GM13977 (cell line): ENCODE results near the gene PIK3R6.

Experiments used
- DNase-seq: peaks from one replicate; pipeline ENCODE4 v3.0.0; 2012; ENCODE audit warnings: low spot score
- in situ Hi-C: fragments of 300-500 bp; cut with MboI; formaldehyde crosslinking; loops from one replicate; pipeline ENCODE4 v1.12.0; 2022; ENCODE audit warnings: low sequenced_read_pairs, low pct_unique_long_range_greater_than_20kb, mixed read lengths, inconsistent platforms; ENCODE audit not compliant: unreplicated experiment
- TF ChIP-seq, protein P1 (sequence below): IDR thresholded peaks from 2 replicates; pipeline ENCODE4 v1.5.1; 2012; ENCODE audit warnings: mild to moderate bottlenecking, control low read depth; ENCODE audit not compliant: insufficient read depth; ENCODE audit errors: extremely low read depth, missing control alignments

PIK3R6 gene

DNA sequence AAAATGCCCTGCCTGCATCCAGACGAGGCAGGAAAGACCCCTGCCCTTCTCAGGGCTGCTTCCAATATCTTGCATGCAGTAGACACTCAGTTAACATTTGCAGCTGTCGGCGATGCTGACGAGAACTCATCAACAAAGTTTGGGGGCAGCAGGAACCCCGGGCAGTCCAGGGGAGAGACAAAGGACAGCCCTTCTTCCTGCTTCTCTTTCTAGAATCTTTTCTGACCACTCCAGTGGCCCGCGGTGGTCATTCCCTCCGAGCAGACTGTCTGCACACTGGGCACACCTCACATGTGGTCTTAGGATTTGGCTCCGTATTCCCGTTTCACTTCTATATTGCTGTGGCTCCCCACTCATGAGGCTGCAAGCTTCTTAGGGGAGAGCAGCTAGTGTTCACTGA lies 37.3 kb downstream of the PIK3R6 start:
- TF ChIP-seq, protein P1, sequence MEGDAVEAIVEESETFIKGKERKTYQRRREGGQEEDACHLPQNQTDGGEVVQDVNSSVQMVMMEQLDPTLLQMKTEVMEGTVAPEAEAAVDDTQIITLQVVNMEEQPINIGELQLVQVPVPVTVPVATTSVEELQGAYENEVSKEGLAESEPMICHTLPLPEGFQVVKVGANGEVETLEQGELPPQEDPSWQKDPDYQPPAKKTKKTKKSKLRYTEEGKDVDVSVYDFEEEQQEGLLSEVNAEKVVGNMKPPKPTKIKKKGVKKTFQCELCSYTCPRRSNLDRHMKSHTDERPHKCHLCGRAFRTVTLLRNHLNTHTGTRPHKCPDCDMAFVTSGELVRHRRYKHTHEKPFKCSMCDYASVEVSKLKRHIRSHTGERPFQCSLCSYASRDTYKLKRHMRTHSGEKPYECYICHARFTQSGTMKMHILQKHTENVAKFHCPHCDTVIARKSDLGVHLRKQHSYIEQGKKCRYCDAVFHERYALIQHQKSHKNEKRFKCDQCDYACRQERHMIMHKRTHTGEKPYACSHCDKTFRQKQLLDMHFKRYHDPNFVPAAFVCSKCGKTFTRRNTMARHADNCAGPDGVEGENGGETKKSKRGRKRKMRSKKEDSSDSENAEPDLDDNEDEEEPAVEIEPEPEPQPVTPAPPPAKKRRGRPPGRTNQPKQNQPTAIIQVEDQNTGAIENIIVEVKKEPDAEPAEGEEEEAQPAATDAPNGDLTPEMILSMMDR: no peak
- DNase-seq: no peak
- in situ Hi-C loops: no loop called here

DNA sequence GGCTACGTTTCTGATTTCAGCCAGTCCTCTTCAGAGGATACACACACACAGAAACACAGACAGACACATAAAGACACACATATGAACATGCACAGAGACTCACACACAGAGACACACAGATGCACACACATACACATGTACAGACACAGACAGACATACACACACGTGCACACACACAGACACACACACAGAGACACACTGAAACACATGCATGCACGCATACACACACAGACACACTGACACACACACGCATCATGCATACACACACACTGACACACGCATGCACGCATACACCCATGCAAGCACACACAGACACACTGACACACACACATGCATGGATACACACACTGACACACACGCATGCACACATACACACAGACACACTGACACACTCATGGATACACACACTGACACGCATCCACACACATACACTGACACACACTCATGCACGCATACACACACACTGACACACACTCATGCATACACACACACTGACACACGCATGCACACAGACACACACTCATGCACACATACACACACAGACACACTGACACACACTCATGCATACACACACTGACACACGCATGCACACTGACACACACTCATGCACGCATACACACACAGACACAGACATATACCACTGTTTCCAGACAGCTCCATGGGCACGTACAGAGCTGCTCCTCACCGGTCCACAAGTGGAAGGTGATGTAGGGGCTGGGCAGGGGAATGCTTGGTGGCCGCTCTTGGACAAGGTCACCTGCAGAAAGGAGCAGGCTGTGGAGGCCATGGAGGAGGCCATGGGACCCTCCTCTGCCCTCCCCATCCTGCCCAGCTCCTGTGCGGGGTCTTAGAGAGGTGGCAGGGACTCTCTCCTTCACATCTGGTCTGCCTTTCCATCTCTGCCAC lies 38.2 kb downstream of the PIK3R6 start:
- no peak for DNase-seq
- in situ Hi-C loops: no loop called here
- TF ChIP-seq, protein P1: no peak

DNA sequence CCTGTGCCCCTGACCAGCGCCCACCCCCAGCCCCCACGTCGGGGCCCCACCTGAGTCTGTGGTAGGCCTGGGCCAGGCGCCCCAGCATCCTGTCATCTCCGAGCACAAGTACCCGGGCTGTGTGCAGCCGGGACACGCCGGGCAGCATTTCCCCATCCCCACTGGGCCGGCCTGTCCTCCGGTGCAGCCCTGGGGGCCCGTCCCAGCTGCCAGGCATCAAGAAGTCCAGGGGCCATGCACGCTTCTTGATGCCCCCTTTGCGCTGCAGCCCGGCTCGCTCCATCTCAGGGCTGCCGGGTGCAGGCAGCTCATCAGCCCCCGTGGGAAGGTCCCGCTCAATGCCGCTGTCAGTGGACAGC lies 39.0 kb downstream of the PIK3R6 start:
- TF ChIP-seq, protein P1: no peak
- in situ Hi-C loops: no loop called here
- DNase-seq: no peak

DNA sequence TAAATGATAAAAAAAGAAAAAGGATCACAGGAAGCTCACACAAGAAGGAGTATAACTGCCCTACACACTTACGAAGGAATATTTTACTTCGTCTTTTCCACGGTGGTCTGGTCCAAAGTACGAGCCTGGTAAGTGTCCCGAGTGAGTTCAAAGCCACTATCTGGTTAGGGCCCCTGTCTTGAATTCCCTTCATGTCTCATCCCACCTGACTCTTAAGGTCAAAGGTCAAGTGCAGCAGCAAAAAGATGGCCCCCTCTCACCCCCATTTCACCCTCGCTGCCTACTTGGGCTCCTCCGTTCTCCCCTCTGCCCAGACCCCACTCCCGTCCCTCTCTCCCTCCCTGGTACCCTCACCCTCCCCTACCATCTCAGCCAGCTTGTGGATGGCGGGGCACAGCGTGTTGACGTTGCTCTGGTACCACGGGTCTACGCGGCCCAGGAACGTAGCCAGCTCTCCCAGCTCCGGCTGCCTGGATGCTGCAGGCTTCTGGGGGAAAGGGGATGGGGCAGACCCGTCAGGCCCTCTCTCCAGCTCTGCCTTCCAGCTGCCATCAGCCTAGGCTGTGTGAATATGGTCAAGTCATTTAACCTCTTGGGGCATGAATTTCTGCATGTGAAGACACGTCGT lies 40.6 kb downstream of the PIK3R6 start:
- TF ChIP-seq, protein P1: no peak
- no peak for DNase-seq
- in situ Hi-C loops: no loop called here

DNA sequence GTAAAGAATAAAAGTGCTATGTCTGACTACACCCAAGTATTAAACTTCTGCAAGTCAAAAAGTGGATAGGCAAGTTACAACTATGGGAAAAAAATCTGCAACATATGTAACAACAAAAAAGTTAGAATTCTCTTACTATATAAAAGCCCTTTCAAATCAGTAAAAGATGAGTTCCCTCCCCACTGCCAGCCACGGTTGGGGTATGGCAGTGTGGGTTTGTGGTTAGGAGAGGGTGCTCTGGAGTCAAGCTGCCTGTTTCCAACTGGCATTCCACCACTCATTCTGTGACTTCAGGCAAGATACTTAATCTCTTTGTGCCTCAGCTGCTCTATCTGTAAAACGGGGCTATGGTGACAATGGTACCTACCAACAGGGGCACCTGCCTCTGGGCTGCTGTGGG lies 41.7 kb downstream of the PIK3R6 start:
- DNase-seq: no peak
- in situ Hi-C loops: no loop called here
- TF ChIP-seq, protein P1: no peak

DNA sequence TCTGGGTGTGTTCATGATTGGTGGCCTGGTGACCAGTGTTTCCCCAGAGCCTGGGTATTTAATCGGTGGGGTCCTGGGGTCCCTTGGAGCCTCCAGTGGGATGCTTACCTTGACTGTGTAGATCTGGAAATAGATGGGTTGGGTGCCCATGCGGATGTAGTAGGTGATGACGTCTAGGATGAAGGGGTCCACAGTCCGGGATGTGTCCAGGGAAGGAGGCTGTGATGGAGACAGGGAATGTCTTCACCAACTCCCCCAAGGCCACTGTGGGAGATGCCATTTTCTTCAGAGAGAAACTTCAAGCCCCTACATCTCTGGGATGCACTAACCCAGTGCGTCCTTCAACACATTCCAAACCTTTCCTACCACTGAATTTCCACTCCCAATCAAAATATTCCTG lies 44.2 kb downstream of the PIK3R6 start:
- DNase-seq: no peak
- in situ Hi-C loops: no loop called here
- TF ChIP-seq, protein P1: no peak
